Vagina (tissue), 2 donors: ENCODE measurements around the gene TCF4.

Experiments used
- POLR2A ChIP-seq, 2 donors: fragments of 450-650 bp; IDR thresholded peaks; one replicate each; pipeline ENCODE4 v1.6.1; 2017; ENCODE audit warnings: antibody characterized with exemption in 2 of 2, mild to moderate bottlenecking in 2 of 2, moderate library complexity in 2 of 2
- POLR2AphosphoS5 ChIP-seq, 2 donors: sonication (generic); formaldehyde crosslinking; IDR thresholded peaks; one replicate each; pipeline ENCODE4 v1.9.0; 2017; ENCODE audit warnings: antibody characterized with exemption in 2 of 2, mild to moderate bottlenecking in 2 of 2, low read depth in 1 of 2; ENCODE audit not compliant: insufficient read depth in 1 of 2
- TF ChIP-seq, protein P1 (sequence below), 3 experiments: fragments of 450-650 bp in 2 of 3; fragments of 200-600 bp in 1 of 3; sonication (generic) in 1 of 3; IDR thresholded peaks; one replicate each; pipeline ENCODE4 v1.5.1; 2017 to 2019; ENCODE audit warnings: antibody characterized with exemption in 3 of 3, mild to moderate bottlenecking in 2 of 3, moderate library complexity in 2 of 3

DNA sequence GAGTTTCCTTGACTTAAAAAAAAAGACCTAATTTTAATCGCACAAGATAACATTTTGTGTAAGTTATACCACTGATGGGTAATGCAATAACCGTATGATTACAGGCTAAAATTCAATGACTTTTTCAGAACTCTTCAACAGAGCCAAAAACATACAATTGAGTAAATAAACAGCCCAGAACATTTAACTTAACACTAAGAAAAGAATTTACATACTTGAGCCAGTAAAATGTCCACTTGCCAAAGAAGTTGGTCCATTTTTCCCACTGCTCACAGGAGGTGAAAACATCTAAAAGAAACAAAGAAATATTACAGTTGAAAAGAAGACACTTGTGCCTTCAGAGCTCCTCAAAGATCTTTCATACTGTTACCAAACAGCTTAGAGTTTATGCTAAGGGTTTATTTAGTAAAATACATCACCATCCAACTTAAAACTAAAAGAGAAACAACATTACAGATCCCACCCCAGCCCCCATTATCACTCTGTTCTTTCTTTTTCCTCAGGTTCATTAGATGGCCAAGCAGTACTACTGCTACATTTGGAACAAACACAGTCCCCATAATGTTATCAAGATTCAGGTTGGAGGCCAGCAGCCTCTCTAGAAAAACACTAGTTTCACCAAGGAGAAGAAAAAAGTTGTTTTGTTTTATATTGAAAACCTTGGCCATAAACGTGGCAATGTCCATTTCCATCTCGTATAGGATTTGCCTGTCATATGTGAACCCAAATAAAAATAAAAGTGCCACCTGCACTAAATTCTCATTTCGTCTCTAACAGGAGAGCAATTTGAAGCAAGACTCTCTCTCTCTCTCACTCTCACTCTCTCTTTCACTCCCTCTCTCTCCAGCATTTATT lies 2.7 kb downstream of the TCF4 start:
- TF ChIP-seq, protein P1, sequence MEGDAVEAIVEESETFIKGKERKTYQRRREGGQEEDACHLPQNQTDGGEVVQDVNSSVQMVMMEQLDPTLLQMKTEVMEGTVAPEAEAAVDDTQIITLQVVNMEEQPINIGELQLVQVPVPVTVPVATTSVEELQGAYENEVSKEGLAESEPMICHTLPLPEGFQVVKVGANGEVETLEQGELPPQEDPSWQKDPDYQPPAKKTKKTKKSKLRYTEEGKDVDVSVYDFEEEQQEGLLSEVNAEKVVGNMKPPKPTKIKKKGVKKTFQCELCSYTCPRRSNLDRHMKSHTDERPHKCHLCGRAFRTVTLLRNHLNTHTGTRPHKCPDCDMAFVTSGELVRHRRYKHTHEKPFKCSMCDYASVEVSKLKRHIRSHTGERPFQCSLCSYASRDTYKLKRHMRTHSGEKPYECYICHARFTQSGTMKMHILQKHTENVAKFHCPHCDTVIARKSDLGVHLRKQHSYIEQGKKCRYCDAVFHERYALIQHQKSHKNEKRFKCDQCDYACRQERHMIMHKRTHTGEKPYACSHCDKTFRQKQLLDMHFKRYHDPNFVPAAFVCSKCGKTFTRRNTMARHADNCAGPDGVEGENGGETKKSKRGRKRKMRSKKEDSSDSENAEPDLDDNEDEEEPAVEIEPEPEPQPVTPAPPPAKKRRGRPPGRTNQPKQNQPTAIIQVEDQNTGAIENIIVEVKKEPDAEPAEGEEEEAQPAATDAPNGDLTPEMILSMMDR (IDR thresholded peaks at IDR 0.05) = no peak
- TF ChIP-seq POLR2A (IDR thresholded peaks at IDR 0.05) (no peak), POLR2AphosphoS5 (IDR thresholded peaks at IDR 0.05; ENCODE audit: insufficient read depth in 1 of 2, low read depth in 1 of 2) (no peak)
